SH-SY5Y (cell line): Measurements from ENCODE around the gene RHBDF2.

Source experiments
- GATA2 ChIP-seq: IDR thresholded peaks from 2 replicates; pipeline ENCODE4 v1.6.1; 2011; ENCODE audit warnings: mild to moderate bottlenecking, low read depth, low read length
- GATA3 ChIP-seq: IDR thresholded peaks from 2 replicates; pipeline ENCODE4 v1.6.1; 2011; ENCODE audit warnings: low read depth, mild to moderate bottlenecking, low read length, moderate library complexity

GRCh38 chr17:76442341-76443338 is 58.6 kb downstream of the RHBDF2 start:
- TF ChIP-seq GATA2 (no peak), GATA3 (no peak)
